Stimulated activated CD8-positive, alpha-beta memory T cell treated with anti-CD3 and anti-CD28 coated beads, Interleukin-7, amount 100 ng/mL, for 24 hours (primary cell): ENCODE results near the gene RGSL1.

Source experiments
- DNase-seq: peaks from one replicate; pipeline ENCODE4 v3.0.0-alpha.2; 2020; ENCODE audit warnings: low read depth

RGSL1 gene

DNA sequence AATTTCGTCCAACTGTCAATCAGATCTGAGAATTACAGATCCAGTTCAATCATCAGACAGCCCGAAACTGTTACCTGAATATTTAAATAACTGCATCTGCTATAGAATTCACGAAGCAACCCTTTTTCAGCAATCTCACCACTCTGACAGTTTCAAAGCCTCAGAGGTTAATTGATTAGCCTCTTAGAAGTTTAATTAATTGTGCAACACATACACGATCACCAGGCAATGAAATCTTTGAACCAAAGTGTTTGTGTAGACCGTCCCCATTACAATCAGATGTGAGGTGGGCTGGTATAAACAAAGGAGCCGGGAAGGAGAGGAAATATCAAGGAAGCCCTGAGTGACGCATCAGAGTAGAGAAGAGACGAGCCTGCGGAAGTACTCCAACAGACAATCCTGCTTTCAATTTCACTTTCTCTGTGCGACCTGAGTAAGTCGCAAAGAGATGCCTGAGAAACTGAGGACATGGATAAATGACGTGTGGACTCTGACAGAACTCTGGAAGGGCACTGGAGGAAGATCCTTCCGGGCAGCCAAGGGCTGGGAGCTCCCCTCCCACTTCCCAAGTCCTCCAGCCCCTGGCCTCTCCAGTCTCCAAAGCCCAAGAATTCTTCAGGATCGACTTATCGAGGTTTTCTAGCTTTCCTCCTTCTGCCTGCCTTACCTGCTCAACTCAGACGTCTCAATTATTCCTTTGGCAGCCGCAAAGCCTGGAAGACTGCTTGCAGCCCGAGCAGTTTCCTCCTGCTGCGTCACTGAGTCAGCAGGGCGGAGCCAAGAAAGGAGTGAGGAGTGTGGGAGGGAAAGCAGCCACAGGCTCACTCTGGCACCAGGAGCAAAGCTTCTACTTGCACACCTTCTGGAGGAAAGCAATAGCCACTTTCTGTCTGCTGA is 138.8 kb downstream of the RGSL1 start, which contains the start of gene RNASEL:
Gene RNASEL (minus strand): TSS at position 757 of the 897 bp plus-strand sequence. CDS start 2,450 bp downstream, outside the sequence.
- no peak for DNase-seq

DNA sequence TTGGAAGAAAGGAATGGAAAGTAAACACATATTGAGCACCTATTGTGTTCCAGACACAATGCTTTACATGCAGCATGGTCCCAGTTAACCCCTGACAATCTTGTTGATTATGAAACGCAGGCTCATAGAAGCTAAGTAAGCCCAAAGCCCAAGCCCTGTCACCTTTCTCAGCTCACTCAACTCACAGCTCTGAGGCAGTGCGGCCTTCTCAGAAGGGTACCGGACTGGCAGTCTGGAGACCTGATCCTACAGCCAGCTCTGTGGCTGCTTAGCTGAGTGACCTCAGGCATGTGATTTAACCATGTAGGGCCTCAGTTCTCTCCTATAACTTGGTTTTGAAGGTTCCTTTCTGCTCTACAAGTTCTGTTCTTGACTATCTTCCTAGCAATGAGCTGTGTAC is 139.6 kb downstream of the RGSL1 start:
- no peak for DNase-seq

DNA sequence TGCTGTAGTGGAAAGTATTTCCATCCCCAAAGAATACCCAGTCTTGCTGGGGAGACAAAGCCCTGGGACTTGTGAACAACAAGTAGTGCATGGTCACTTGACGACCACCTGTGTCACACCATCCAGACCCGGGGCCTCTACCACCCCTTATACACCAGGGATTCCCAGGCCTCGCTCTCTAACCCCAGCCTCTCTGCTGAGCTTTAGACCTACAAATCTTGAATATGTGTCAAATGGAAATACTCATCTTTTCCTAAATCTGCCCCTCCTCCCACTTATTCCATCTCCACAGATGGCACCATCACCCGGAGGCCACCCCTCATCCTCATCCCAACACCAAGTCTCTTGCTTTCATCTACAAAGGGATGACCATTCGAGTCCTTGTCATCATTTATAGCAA is 140.0 kb downstream of the RGSL1 start:
- no peak for DNase-seq

DNA sequence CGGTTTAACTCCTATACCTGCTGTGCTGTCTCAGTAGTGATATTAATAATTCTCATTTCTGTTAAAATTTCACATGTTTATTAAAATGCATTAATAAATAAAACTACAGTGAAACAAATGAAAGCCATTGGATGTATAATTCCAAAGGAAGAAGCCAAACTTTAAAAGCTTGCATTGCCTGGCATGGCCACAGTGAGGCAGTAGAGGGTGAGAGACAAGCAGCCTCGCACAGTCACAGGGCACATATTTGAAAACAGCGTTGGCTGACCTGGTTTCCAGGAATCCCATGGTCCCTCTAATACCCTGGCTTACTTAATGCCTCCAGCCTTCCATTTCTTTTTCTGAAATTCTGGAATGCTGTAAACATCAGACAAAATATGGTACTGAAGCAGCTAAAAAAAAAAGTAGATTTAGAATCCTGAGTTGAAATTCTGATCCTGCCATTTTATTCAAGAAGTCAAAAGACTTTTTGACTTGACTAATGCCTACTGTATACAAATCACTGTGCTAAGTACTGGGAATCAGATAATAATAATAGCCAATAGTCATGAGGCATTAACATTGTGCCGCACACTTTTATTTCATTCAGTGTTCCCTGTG is 145.8 kb downstream of the RGSL1 start:
- peak; percentile 50 for DNase-seq

DNA sequence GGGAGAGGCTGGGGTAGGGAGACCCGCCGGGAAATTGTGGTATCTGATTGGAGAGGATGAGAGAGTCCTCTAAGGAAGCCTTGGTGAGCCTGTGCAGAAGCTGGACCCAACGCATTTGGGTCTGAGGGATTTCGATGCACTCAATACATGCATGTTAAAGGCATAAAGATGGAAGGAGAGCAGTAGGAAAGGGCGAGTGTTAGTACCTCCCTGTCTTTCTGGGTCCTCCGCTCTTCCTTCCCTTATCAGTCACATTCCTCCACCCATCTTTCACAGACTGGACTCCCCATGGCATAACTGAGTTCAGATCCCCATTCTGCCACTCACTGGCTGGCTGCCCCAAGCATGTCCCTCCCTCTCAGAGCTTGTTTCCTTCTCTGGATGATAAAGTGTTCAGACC is 147.0 kb downstream of the RGSL1 start:
- DNase-seq, result no peak

DNA sequence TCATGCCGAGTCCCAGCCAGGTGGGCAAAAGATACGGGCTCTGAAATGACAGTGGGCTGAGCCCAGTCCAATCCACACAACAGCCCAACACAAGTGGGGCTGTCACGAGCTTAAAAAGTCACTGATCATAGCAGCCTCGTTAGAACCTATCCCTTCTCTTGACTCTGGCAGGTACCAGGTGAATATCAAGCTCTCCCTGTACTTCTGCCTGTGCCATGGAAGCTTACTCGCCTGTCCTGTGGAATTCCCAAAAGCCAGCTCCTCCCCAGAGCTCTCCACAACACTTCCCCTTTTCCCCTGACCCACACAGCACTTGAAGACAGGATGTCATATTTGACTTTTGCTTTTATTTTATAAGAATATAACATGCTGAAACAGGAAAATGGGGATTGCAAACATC is 148.3 kb downstream of the RGSL1 start:
- DNase-seq, result no peak

DNA sequence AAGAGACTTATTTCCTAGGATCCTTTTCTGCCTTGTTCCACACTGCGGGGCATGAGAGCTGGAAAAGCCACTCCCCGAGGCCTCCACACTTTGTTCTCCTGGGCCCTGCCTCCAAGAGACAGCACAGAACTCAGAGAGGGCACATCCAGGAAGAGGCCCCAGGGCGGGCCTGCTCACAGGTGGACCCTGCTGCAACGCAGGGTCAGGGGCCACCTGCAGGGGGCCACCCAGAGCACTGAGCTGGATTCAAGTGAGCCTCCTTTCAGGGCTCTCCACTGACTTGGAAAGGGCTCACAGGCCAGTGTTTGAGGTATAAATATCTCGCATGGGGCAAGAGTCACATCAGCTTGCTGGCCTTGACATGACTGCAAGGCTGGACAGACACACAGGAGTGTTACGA is 149.4 kb downstream of the RGSL1 start:
- no peak for DNase-seq

DNA sequence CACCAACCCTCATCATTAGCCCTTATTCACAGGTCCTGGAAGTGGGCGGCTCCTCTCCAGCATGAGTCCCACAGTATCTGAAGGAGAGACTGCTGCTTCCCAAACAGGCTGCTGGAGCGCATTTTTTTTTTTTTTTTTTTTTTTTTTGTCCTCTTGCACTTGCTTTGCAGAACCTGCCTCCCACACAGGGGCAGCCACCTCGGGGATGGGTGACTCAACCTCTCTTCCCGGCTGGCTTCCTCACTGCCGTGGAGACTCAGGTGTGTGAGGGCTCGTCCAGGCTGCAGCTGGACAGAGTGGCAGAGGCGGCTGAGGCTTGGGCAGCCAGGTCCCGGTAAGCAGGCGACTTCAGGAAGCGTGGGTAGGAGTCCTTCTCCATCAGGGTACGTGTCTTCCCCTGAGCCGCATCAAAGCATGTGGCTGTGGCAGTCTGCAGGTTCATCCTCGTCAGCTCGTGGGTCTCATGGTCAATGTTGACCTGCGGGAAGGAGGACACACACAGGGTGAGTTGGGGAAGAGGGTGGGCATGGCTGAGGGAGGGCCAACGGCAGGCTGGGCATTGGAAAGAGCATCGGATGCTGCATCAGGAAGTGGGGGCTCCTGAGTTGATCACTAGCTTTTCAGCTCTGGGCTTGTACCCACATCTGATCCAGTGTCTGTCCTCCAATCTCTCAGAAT is 150.2 kb downstream of the RGSL1 start:
- no peak for DNase-seq

DNA sequence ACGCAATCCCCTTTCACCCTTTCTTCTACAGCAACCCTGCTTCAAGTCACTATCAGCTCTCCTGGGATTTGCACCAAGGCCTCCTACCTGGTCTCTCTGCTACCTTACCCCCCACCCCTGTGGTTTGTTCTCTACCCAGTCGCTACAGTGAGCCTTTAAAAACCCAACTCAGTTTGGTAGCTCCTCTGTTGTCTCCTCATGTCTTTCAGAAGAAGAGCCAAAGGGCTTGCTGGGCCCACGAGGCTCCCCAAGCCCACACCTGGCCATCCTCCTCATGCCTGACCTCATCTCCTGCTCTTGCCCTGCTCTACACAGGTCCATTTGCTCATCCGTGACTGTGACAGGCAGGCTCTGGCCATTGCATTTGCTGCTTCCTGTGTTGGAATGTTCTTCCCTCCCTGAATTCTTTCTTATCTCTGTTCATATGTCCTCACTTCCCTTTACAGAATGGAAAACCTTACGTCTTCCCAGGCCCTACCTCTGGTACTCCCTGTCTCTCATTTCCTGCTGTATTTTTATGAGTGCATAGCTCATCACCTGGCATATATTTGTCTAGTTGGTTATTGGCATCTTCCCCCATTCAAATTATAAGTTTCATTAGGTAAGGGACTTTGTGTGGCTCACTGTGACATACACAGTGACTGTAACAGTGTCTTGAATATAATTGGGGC is 150.9 kb downstream of the RGSL1 start:
- DNase-seq, result no peak

DNA sequence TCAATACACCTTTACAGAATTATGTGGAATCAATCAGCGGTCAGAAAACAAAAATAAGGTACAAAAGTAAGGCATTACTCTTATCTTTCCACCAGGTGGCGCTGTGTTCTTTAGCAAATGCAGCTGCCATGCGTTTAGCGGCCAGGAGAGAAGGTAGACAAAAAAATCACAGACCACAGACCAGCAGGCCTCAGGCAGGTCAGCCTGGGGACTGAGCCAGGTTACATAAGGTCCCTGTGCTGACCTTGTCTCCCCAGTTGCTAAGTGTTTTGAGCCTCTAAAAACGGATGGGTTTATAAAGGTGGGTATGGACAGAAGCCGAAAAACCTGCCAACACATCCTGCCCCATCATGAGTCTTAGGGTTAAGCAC is 151.5 kb downstream of the RGSL1 start:
- no peak for DNase-seq

DNA sequence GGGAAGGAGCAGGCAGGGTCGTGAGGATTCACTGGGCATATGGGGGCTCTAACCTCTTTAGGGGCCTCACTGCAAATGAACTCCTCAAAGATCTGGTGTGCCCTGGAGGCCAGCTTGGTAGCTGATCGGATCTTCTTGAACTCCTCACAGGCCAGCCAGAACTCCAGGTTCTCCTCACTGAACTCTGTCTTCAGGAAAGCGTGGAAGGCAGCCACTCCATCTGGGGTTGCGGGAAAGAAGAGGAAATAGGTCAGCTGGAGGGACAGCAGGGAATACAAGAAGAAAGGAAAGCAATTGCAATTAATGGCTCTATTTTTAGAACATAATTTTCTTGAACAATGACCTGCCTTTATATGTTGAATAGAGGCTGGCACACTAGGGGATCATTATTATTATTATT is 152.0 kb downstream of the RGSL1 start:
- DNase-seq, result no peak

DNA sequence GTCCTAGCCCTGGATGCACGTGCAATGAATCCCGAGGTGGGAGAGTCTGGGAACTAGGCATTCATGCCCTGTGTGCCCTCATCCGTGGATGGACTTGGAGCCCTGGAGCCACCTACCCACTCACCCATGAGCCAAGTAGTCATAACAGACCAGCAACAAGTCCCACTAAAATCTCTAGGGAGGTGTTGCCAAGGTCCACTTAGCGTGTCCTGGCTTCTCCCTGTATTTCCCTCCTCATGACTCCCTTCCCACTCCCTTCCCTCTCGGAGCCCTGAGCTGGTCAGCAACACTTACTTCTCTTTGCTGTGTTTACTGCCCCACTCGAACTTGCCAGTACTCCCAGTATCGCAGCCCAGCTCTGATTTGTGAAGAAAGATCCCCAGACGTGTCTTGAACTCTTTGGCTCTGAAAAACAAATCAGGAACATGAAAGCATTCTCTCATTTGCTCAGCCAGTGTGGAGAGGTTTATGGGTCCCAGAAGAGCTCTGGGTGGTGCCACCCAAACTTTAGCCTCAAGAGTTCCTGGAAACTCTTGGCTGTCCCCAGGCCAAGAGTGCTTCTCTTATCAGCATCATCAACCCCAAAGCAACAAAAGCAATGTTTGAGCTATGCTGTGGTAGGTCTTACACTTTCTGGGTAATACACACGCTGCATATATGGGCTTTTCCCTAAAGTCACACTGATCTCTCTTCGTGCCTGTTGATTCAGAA is 153.1 kb downstream of the RGSL1 start:
- DNase-seq, result no peak

DNA sequence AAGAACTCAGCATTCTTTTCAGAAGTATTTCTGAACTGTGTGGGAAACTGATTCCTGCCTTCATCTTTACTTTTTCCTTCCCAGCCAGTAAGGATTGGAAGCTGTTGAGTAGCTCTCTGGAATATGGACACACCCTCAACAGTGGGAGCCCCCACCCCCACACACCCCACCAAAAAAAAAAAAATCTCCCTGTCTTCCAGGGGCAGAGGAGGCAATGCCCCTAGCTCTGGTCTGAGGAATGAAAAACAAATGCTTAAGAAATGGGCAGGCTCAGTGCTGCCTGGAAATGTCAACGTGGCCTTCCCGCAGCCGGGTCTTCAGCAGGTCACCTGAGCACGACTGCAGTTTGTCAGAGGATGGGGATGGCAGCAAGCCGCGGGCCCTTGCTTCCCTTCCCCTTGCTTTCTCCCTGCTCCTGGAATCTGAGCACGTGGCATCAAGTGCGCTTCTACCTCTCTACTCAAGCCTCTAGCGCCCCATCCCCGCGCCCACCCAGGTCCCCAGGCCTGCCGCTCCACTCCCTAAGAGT is 153.8 kb downstream of the RGSL1 start:
- DNase-seq, result no peak

DNA sequence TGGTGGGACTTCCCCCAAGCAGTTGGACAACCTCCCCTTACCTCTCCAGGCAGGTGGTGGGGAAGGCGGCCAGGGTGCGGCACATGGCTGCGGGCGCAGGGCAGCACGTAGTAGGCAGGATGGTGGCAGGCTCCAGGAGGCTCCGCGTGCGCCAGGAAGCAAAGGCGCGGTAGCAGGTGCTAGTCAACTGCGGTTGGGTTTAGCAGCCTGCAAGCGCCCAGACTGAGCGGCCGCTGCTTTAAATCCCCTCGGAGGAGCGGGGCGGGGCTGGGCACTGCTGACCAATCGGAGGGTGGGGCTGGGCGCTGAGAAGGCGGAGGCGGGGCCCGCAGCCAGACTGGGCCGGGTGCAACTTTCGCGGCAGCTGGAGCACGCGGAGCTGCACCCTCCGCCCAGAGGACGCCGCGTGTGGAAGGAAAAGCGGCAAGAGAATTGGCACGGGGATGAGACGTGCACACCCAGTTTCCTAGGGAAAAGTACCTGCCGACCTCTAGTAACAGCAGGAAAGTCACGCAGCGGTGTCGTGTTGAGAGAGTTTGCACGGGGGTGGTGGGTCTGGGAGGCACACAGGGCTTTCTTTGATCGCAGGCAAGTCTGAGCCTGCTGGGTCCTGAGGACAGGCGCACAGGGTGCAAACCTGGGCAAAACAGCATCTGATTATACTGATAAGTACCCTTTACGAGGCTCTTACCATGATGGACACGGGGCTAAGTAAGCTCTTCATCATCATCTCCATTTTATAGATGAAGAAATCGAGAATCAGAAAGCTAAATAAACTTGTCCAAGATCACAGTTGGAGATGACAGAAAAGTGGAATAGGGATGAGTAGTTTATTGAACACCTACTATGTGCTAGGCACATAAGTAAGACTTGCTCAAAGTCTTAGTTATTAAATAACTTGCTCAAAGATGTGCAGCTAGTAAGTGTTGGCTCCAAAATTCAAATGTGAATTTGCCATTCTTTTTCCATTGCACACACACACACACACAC is 154.5 kb downstream of the RGSL1 start, which contains the start of gene RGS16:
Gene RGS16 (minus strand): TSS at position 215 of the 990 bp plus-strand sequence. CDS start 130 bp downstream, at position 85.
- DNase-seq, result peak; percentile 83

DNA sequence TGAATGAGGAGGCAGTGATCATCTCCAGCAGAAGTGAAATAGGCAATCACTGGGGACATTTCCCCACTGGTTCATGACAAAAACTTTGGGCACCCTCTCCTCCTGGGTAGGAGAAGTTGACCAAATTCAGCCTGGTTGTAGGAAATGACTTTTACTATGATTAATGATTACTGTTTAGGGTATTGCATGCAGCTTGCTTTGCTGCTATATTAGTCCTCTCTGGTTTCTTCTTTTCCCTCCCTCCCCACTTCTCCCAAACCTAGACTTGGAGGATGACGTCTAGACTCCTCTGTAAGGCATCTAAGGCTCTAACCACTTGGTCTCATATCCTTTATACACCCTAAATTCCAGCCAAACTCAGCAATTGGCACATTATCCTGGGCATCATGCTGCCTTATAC is 157.6 kb downstream of the RGSL1 start:
- no peak for DNase-seq

DNA sequence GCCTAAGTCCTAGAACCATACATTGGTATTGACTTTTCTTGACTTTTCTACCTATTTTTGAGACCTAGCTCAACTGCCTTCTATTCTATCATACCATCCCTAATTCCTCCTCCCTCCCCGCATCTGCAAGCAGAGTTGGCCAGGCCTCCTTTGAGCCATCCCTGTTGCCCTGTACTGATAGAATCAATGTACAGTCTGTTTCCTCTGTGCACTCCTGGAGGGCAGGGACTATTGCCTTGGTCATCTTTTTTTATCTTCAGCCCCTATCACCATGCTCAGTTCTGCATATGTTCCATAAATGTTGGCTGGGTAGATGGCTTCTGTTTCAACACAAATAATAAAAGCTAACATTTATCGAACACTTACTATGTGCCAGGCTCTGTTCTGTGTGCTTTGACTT is 158.3 kb downstream of the RGSL1 start:
- no peak for DNase-seq

DNA sequence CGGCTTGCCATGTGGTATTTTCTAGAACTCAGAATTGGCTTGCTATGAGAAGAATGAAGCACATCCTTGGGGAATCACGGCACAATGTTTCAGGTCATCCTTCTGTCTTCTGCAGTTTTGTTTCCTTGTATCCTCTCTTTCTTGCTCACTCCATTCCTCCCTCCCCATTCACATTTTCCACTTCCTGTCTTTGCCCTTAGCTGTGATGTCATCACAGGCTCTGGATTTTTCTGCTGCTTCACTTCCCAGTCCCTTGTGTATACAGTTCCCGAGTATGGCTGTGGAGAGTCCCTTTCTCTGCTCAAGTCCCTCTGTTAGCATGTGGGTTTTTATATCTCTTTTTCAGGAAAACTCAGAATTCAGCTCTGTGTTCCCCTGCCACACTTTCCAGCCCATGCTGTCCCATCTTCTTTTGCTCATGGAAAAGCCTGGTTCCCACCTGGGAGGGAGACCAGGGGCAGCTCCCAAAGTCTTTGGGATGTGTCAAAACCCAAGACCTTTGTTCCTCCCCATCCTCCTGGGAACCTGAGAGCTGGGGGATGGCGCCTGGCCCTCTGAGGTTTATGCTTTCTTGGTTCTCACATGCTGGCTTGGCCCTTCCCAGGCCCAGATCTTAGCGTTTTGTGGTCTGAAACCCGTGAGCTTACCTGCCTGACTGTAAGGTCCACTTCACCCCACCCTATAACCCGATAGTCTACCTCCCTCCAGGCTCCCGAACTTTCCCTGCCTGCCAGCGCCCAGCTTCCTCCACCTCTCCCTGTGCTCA is 159.1 kb downstream of the RGSL1 start:
- DNase-seq, result no peak
